ENCODE measurements around the gene FLT4.

GRCh38 chr5:180602481-180603075 lies 46.8 kb downstream of the FLT4 start:
- TF ChIP-seq, protein P1, sequence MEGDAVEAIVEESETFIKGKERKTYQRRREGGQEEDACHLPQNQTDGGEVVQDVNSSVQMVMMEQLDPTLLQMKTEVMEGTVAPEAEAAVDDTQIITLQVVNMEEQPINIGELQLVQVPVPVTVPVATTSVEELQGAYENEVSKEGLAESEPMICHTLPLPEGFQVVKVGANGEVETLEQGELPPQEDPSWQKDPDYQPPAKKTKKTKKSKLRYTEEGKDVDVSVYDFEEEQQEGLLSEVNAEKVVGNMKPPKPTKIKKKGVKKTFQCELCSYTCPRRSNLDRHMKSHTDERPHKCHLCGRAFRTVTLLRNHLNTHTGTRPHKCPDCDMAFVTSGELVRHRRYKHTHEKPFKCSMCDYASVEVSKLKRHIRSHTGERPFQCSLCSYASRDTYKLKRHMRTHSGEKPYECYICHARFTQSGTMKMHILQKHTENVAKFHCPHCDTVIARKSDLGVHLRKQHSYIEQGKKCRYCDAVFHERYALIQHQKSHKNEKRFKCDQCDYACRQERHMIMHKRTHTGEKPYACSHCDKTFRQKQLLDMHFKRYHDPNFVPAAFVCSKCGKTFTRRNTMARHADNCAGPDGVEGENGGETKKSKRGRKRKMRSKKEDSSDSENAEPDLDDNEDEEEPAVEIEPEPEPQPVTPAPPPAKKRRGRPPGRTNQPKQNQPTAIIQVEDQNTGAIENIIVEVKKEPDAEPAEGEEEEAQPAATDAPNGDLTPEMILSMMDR (IDR thresholded peaks at IDR 0.05): no peak
- no peak for TF ChIP-seq POLR2A (IDR thresholded peaks at IDR 0.05)
